ENCODE measurements around the gene GMPR. TPM values are rescaled to one million over a fixed set of nuclear protein-coding genes. Genes with fewer than 3 reads are reported as not detected.

Gene GMPR
- total and polyA plus RNA-seq, 10 of the 15 experiments (the other 5 are each of a cell fraction or from before 2014, with no cell fraction given): 0.15 to 1.8 (median 0.49) TPM; not detected in 1

- Histone ChIP-seq H3K36me3 (ENCODE audit: control insufficient read depth in 2 of 2, insufficient read depth in 2 of 2, low read length in 1 of 2) (peaks cover 16 to 39% of the 10 kb centered on the region in 2 experiments; a peak in 3 of 4 replicates), H2AFZ (ENCODE audit: control insufficient read depth, low read depth, low read length) (peak overlapping the region; percentile 65), H3K27ac (ENCODE audit: control insufficient read depth, insufficient read depth) (peak overlapping the region; percentile 29), H3K9me3 (replicated peaks; ENCODE audit: control insufficient read depth, insufficient read depth, low read length) (no peaks in the 10 kb centered on the region; the same call in 2 of the 3 replicates), H3K27me3 (replicated peaks in 1 of 2; ENCODE audit: control insufficient read depth in 2 of 2, insufficient read depth in 2 of 2, low read length in 1 of 2) (no peaks in the 10 kb centered on the region), H3K4me1 (ENCODE audit: control insufficient read depth, insufficient read depth, low read length) (peaks cover 28% of the 10 kb centered on the region), H3K79me2 (ENCODE audit: control insufficient read depth, insufficient read depth, low read length) (no peaks in the 10 kb centered on the region; the same call in 1 of the 2 replicates), H3K4me3 (no peak overlapping the region), H4K20me1 (ENCODE audit: control insufficient read depth, insufficient read depth) (no peaks in the 10 kb centered on the region), H3K9ac (ENCODE audit: control insufficient read depth, insufficient read depth, low read length) (peak overlapping the region; percentile 31; the same call in 1 of the 2 replicates), H3K4me2 (ENCODE audit: control insufficient read depth, insufficient read depth) (peak overlapping the region; percentile 39; the same call in 1 of the 2 replicates)
- POLR2A ChIA-PET: interaction anchor here (0.6 kb wide), 1 partner anchor 329 kb away, joined by 3 read pairs; no protein-coding TSS in a partner anchor
- intact Hi-C loops (cut with micrococcal nuclease; ENCODE audit: unreplicated experiment): no loop called here
- SMC1A ChIA-PET (ENCODE audit: uncharacterized antibody, unreplicated experiment): interaction anchor here (0.6 to 3.3 kb wide), 7 partner anchors 11 to 714 kb away, joined by 3 to 13 read pairs (median 3); no protein-coding TSS in a partner anchor
- DNase-seq (ENCODE audit: low read depth, low spot score) (no peak), FAIRE-seq (peak; percentile 96), ATAC-seq (no peak)
- CTCF ChIA-PET: interaction anchor here (0.9 to 9.3 kb wide), 5 partner anchors 8 to 448 kb away, joined by 3 to 53 read pairs (median 4); no protein-coding TSS in a partner anchor
- RAD21 ChIA-PET (ENCODE audit: unreplicated experiment): interaction anchor here (1.3 to 2.2 kb wide), 5 partner anchors 9 to 440 kb away, joined by 3 to 7 read pairs (median 4); no protein-coding TSS in a partner anchor
- 30% methylated on average over 11 of the region's 11 CpGs for WGBS (ENCODE audit: insufficient coverage, insufficient replicate concordance, low lambda C conversion rate, missing lambda C conversion rate)
- BruUV-seq (replicated peaks): no TSS peak
- in situ Hi-C loops (cut with MboI): no loop called here
- TF ChIP-seq CREB1 (IDR thresholded peaks at IDR 0.05; ENCODE audit: low read depth): peak; percentile 86
- peak; percentile 83 for TF ChIP-seq MEF2A (IDR thresholded peaks at IDR 0.05; ENCODE audit: insufficient read depth, low read depth, low read length)
- peak; percentile 25; the same call in 1 of the 2 replicates for TF ChIP-seq EED (IDR thresholded peaks at IDR 0.05; ENCODE audit: low read depth)
- TF ChIP-seq TCF3 (IDR thresholded peaks at IDR 0.05; ENCODE audit: borderline replicate concordance, insufficient read depth, low read depth, low read length): 0 out of 2 replicates have a peak, but pooled peaks have one; percentile 47
- peak; percentile 79 for TF ChIP-seq TCF12 (IDR thresholded peaks at IDR 0.05; ENCODE audit: low read depth, low read length)
- TF ChIP-seq RUNX3 (IDR thresholded peaks at IDR 0.05; ENCODE audit: low read length): peak; percentile 86
- TF ChIP-seq RCOR1 (conservative IDR thresholded peaks at IDR 0.05; ENCODE audit: low read depth, low read length): no peak
- peak; percentile 66 for TF ChIP-seq POLR2A (IDR thresholded peaks at IDR 0.05; ENCODE audit: low read depth, low read length)
- peak; percentile 42; the same call in 1 of the 2 replicates for TF ChIP-seq ATF7 (IDR thresholded peaks at IDR 0.05; ENCODE audit: low read depth)
- peak; percentile 80 for TF ChIP-seq CREM (IDR thresholded peaks at IDR 0.05; ENCODE audit: low read depth)
- no peak for TF ChIP-seq RELA (IDR thresholded peaks at IDR 0.05; ENCODE audit: borderline replicate concordance, partially characterized antibody)
- peak; percentile 41; the same call in 1 of the 2 replicates for TF ChIP-seq TAF1 (IDR thresholded peaks at IDR 0.05; ENCODE audit: borderline replicate concordance, low read depth, low read length)
- peak in 1 of 2 experiments; percentile 43; a peak in 1 of 4 replicates for TF ChIP-seq SRF (IDR thresholded peaks at IDR 0.05; ENCODE audit: low read depth in 2 of 2, low read length in 2 of 2)
- peak; percentile 71 for TF ChIP-seq JUNB (IDR thresholded peaks at IDR 0.05)
- no peak for TF ChIP-seq E2F4 (IDR thresholded peaks at IDR 0.05; ENCODE audit: low read depth, low read length)
- peak; percentile 14 for TF ChIP-seq SIX5 (IDR thresholded peaks at IDR 0.05; ENCODE audit: low read depth, low read length, severe bottlenecking)
- TF ChIP-seq ZBTB11 (CRISPR knock-in tag; IDR thresholded peaks at IDR 0.05): no peak
- TF ChIP-seq ATF2 (IDR thresholded peaks at IDR 0.05; ENCODE audit: low read length): peak; percentile 98
These were observed 84.4 kb downstream of the GMPR start for GRCh38 chr6:16322666-16323312.
